NCI-H1436 treated with DMSO at 0.1 percent for 48 hours (cell line): ENCODE data around the gene NAGS.
"Not testable (repeated sequence)": the region's sequence is repeated elsewhere in the genome, so short reads cannot be mapped to it uniquely, and the experiment has no call there.

Experiments used
- DNase-seq: peaks from one replicate; lab custom pipeline; 2025; lab: John Stamatoyannopoulos, UW

The NAGS gene, protein sequence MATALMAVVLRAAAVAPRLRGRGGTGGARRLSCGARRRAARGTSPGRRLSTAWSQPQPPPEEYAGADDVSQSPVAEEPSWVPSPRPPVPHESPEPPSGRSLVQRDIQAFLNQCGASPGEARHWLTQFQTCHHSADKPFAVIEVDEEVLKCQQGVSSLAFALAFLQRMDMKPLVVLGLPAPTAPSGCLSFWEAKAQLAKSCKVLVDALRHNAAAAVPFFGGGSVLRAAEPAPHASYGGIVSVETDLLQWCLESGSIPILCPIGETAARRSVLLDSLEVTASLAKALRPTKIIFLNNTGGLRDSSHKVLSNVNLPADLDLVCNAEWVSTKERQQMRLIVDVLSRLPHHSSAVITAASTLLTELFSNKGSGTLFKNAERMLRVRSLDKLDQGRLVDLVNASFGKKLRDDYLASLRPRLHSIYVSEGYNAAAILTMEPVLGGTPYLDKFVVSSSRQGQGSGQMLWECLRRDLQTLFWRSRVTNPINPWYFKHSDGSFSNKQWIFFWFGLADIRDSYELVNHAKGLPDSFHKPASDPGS

GRCh38 chr17:44004077-44004760, at the start of gene NAGS:
Gene NAGS (plus strand): TSS chr17:44004622. CDS start chr17:44004664, 42 bp downstream.
- DNase-seq: no peak

DNA sequence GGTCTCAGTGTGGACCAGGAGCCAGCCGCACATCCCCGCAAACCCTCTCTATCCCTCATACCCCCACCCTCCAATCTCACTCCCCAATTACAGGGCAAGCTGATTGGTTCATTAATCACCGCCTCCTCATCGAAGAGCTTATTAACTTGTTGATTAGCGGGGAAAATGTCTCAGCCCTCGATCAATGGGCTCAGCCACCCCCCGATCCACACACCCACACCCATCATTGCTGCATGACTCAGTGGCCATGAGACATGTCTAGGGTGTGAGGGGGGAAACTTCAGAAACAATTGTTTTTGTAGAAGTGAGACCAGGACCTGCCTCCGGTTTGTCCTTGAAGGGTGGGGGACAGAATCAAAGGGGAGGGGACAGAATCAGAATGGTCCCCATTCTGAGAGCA, 48.2 kb upstream of the NAGS start:
- DNase-seq: no peak

GRCh38 chr17:43958748-43959352, 45.6 kb upstream of the NAGS start:
- no peak for DNase-seq

GRCh38 chr17:43961292-43961691, 43.1 kb upstream of the NAGS start:
- DNase-seq: not testable (repeated sequence)

DNA sequence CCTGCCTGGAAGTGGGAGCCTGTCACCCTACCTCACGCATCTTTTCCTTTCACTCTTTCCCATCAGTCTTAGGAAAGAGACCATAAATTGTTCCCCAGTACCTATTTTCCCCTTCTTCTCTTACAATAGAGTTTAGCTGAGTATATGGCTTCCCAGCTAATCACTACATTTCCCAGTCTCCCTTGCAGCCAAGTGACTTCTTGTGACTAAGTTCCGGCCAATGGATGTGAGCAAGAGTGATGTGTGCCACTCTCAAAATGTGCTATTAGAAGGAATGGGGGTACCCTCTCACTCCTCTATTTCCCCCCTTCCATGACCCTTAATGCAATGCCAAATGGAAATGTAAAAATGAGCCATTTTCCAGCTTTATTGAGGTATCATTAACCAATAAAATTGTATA, 42.5 kb upstream of the NAGS start:
- no peak for DNase-seq

GRCh38 chr17:43962479-43962878, 41.9 kb upstream of the NAGS start:
- no peak for DNase-seq

DNA sequence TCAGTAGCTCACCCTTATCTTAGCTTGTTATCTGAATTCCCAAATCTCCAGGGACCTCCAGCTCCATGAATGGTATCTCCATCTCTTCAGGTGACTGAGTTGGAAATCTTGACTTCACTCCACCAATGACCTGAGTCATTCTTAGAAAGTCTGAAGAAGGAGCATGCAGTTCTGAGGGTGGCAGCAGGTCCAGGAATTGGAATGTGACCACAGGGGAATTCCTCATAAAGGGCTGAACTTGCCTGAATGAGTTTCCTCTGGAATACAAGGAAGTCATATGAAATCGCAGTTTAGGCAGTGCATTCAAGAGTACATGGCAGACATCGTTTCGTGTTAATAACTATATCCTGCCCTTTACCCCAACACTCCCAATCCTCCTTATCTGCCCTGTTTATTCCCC, 38.1 kb upstream of the NAGS start:
- DNase-seq: no peak

GRCh38 chr17:43967251-43967875, 37.1 kb upstream of the NAGS start:
- DNase-seq: no peak

- no peak for DNase-seq
Measured at GRCh38 chr17:43970366-43970765, 34.1 kb upstream of the NAGS start.

- not testable (repeated sequence) for DNase-seq
Measured at GRCh38 chr17:43971436-43971835, 33.0 kb upstream of the NAGS start.

DNA sequence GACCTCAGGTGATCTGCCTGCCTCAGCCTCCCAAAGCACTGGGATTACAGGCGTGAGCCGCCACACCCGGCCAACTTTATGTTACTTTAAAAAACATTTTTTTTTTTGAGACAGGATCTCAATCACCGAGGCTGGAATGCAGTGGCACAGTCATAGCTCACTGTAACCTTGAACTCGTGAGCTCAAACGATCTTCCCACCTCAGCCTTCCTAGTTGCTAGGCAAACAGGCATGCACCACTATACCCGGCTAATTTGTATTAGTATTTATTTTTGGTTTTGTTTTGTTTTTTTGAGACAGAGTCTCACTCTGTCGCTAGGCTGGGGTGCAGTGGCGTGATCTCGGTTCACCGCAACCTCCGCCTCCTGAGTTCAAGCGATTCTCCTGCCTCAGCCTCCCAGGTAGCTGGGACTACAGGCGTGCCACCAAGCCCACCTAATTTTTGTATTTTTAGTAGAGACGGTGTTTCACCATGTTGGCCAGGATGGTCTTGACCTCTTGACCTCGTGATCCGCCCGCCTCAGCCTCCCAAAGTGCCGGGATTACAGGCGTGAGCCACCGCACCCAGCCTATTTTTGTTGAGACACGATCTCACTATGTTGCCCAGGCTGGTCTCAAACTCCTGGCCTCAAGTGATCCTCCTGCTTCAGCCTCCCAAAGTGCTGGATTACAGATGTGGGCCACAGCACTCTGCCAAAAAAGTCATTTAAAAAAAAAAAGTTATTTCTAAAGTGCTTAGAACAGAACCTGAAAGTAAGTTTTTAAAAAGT, 31.8 kb upstream of the NAGS start:
- DNase-seq: not testable (repeated sequence)

DNA sequence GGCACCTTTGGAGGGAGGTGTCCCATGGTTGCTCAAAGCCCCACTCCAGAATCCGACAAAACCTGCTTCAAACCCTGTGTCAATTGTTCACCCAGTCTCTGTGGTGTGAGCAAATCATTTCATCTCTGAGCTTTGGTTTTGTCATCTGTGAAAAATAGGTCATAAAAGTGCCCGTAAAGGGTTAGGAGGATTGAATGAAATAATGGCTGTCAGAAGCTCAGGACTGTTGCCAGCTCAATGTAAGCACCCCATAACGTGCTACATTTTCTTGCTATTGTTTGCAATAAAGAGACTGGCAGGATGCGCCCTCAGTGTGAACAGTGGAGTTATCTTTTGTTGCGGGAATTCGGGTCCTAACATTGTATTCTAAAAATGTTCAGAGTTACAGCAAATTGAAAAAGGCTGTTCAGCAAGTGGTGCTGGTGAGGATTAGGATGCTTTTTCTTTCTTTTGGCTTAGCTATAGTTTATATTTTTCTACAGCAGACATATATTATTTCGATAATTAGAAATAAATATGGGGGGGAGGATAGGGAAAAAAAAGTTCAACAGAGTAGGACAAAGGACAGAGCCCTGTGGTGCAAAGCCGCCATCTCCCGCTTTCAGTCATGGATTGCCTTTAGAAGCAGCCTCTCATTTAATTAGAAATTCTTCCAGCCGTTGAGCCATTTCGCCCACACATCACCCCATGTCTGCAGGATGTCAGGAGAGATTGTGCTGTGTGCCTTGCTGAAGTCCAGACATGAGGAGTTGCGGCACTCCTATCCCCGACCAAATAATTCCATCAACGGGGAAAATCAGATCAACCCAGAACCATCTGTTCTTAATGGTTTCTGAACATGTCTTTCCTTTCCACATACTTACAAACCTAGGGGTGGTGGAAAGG, 29.8 kb upstream of the NAGS start:
- no peak for DNase-seq

DNA sequence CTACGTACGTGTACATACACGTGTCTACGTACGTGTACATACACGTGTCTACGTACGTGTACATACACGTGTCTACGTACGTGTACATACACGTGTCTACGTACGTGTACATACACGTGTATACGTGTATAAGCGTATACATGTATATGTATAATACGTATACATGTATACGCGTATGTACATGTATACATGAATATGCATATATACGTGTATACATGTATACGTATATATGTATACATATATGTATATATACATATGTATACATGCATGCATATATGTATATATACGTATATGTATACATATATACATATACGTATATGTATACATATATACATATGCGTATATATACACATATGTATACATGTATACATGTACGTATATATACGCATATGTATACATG, 28.5 kb upstream of the NAGS start:
- no peak for DNase-seq

DNA sequence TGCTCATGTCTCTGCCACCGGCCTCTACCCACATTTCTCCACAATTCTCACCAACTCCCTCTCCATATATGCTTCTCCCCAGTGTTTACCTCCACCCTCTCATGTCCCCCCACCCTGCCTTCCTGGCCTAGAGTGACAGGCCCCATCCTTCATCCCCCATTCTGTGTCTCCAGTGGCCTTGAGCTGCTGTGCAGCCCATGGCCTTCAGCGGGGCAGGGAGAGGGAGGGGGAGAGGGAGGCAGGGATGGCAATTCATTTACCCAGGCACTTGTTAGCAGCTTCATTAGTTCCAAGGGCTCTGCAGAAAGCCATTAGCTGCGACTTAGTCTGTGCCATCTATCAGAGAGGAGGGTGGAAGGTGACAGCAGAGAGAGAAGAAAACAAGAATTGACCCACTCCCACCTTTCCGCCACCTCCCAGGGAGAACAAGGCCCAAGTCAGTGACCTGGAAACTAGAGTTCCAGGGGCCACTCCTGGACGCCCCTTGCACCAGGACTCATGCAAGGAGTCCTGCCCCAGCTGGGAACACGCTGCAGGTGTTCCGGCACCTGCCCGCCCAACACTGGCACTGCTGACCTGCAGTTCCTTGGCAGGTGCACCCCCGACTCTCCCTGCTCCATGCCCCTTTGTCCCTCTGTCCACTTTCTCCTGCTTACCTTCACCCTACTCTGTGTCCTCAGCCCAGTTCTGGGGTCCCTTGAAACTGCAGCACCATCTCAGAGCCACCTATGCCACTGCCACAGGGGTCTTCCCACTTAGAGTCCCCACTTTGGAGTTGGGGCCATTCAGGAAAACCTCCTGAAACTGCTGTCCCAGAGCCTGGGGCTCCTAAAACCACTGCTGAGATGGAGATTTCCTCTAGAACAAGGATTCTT, 27.2 kb upstream of the NAGS start:
- DNase-seq: no peak

GRCh38 chr17:43978078-43978477, 26.3 kb upstream of the NAGS start:
- no peak for DNase-seq

DNA sequence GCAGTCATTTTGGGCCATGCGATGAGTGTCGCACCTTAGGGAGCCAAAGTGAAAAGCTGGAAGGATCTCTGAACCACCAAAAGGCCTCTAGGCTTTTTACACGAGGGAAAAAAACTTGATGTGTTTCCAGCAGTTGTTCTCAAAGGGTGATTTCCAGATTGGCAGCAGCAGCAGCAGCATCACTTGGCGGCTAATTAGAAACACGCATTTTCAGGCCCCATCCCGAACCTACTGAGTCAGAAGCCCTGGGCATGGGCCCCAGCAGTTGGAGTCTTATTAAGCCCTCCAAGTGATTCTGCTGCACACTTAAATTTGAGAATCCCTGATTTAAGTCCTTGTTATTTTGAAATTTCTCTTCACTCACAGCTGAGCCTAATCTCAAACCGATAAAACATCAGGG, 25.4 kb upstream of the NAGS start:
- no peak for DNase-seq

- no peak for DNase-seq
Measured at GRCh38 chr17:43979671-43980070, 24.8 kb upstream of the NAGS start.

GRCh38 chr17:43982171-43982570, 22.3 kb upstream of the NAGS start:
- DNase-seq: no peak

DNA sequence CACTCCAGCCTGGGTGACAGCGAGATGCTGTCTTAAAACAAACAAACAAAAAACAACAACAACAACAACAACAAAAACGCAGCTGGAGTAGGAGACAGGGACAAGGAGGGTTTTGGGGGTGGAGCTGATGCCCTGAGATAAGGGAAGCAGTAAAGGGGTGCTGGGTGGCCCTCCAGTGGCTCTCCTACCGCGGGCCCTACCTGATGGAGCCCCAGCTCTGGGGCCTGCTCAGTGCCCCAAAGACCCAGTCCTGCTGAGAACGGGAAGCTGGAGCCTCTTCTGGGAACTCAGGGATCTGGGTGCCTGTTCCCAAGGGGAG, 21.3 kb upstream of the NAGS start:
- DNase-seq: no peak
